Measurements from ENCODE around the gene TRIM26.
"Not testable (repeated sequence)": the region's sequence is repeated elsewhere in the genome, so short reads cannot be mapped to it uniquely, and the experiment has no call there.

Gene TRIM26

GRCh38 chr6:30227763-30228487, 14.7 kb upstream of the TRIM26 start:
- Histone ChIP-seq H3K9me3 (ENCODE audit: control insufficient read depth, low read length) (no peaks in the 10 kb centered on the region), H3K36me3 (ENCODE audit: control insufficient read depth, insufficient read depth, low read length) (no peaks in the 10 kb centered on the region)
- WGBS, 2 experiments = 88 to 91% methylated on average over 6 of the region's 6 CpGs

GRCh38 chr6:30227242-30227722, 14.1 kb upstream of the TRIM26 start:
- Histone ChIP-seq H3K9me3 (ENCODE audit: control insufficient read depth, low read length) (no peaks in the 10 kb centered on the region), H3K4me1 (ENCODE audit: control insufficient read depth, insufficient read depth, low read length) (no peaks in the 10 kb centered on the region), H3K27me3 (ENCODE audit: control insufficient read depth, insufficient read depth, low read length, poor library complexity, severe bottlenecking) (no peaks in the 10 kb centered on the region), H3K27ac (ENCODE audit: insufficient read depth, low read depth, low read length, poor library complexity, severe bottlenecking) (no peak overlapping the region), H3K36me3 (ENCODE audit: control insufficient read depth, insufficient read depth, low read length) (no peaks in the 10 kb centered on the region), H3K4me3 (ENCODE audit: insufficient read depth, low read depth, low read length) (no peak overlapping the region)
- WGBS, 2 experiments = 71 to 80% methylated on average over 5 of the region's 6 CpGs

More at GRCh38 chr6:30227763-30228487, 14.7 kb upstream of the TRIM26 start:
- Histone ChIP-seq H3K27me3 (ENCODE audit: control insufficient read depth, insufficient read depth, low read length, poor library complexity, severe bottlenecking) (no peaks in the 10 kb centered on the region), H3K27ac (ENCODE audit: insufficient read depth, low read depth, low read length, poor library complexity, severe bottlenecking) (no peak overlapping the region), H3K4me1 (ENCODE audit: control insufficient read depth, insufficient read depth, low read length) (no peaks in the 10 kb centered on the region), H3K4me3 (ENCODE audit: insufficient read depth, low read depth, low read length) (no peak overlapping the region)

- Histone ChIP-seq H3K27me3 (ENCODE audit: control insufficient read depth, insufficient read depth, low read length, poor library complexity, severe bottlenecking) (no peaks in the 10 kb centered on the region), H3K9me3 (ENCODE audit: control insufficient read depth, low read length) (no peaks in the 10 kb centered on the region), H3K4me1 (ENCODE audit: control insufficient read depth, insufficient read depth, low read length) (no peaks in the 10 kb centered on the region), H3K4me3 (ENCODE audit: insufficient read depth, low read depth, low read length) (no peak overlapping the region), H3K36me3 (ENCODE audit: control insufficient read depth, insufficient read depth, low read length) (no peaks in the 10 kb centered on the region), H3K27ac (ENCODE audit: insufficient read depth, low read depth, low read length, poor library complexity, severe bottlenecking) (no peak overlapping the region)
- 77 to 86% methylated on average over 1 of the region's 1 CpG for WGBS, 2 experiments
Measured at GRCh38 chr6:30223339-30223738, 10.1 kb upstream of the TRIM26 start.

- H3K4me1 ChIP-seq (ENCODE audit: control insufficient read depth, insufficient read depth, low read length); H3K4me3 ChIP-seq (ENCODE audit: insufficient read depth, low read depth, low read length); H3K27ac ChIP-seq (ENCODE audit: insufficient read depth, low read depth, low read length, poor library complexity, severe bottlenecking); H3K27me3 ChIP-seq (ENCODE audit: control insufficient read depth, insufficient read depth, low read length, poor library complexity, severe bottlenecking); H3K36me3 ChIP-seq (ENCODE audit: control insufficient read depth, insufficient read depth, low read length); H3K9me3 ChIP-seq (ENCODE audit: control insufficient read depth, low read length): not testable (repeated sequence)
- WGBS, 2 experiments = 91 to 92% methylated on average over 23 of the region's 23 CpGs
Measured at GRCh38 chr6:30221956-30222355, 8.8 kb upstream of the TRIM26 start.

GRCh38 chr6:30221395-30221794, 8.2 kb upstream of the TRIM26 start:
- H3K9me3 ChIP-seq (ENCODE audit: control insufficient read depth, low read length); H3K27me3 ChIP-seq (ENCODE audit: control insufficient read depth, insufficient read depth, low read length, poor library complexity, severe bottlenecking); H3K4me1 ChIP-seq (ENCODE audit: control insufficient read depth, insufficient read depth, low read length); H3K36me3 ChIP-seq (ENCODE audit: control insufficient read depth, insufficient read depth, low read length); H3K27ac ChIP-seq (ENCODE audit: insufficient read depth, low read depth, low read length, poor library complexity, severe bottlenecking); H3K4me3 ChIP-seq (ENCODE audit: insufficient read depth, low read depth, low read length): not testable (repeated sequence)
- 84 to 93% methylated on average over 5 of the region's 6 CpGs for WGBS, 2 experiments

- no peaks in the 10 kb centered on the region for H3K9me3 ChIP-seq (ENCODE audit: control insufficient read depth, low read length)
- H3K27ac ChIP-seq (ENCODE audit: insufficient read depth, low read depth, low read length, poor library complexity, severe bottlenecking) = no peak overlapping the region
- H3K4me3 ChIP-seq (ENCODE audit: insufficient read depth, low read depth, low read length) = no peak overlapping the region
- WGBS, 2 experiments = 0 to 2% methylated on average over 1 of the region's 1 CpG
- H3K4me1 ChIP-seq (ENCODE audit: control insufficient read depth, insufficient read depth, low read length) = no peaks in the 10 kb centered on the region
- peaks cover 4% of the 10 kb centered on the region for H3K27me3 ChIP-seq (ENCODE audit: control insufficient read depth, insufficient read depth, low read length, poor library complexity, severe bottlenecking)
- H3K36me3 ChIP-seq (ENCODE audit: control insufficient read depth, insufficient read depth, low read length) = no peaks in the 10 kb centered on the region
Measured at GRCh38 chr6:30219244-30219643, 6.0 kb upstream of the TRIM26 start.

- Histone ChIP-seq H3K9me3 (ENCODE audit: control insufficient read depth, low read length) (no peaks in the 10 kb centered on the region), H3K4me1 (ENCODE audit: control insufficient read depth, insufficient read depth, low read length) (peaks cover 13% of the 10 kb centered on the region), H3K4me3 (ENCODE audit: insufficient read depth, low read depth, low read length) (no peak overlapping the region), H3K27me3 (ENCODE audit: control insufficient read depth, insufficient read depth, low read length, poor library complexity, severe bottlenecking) (peaks cover 4% of the 10 kb centered on the region), H3K27ac (ENCODE audit: insufficient read depth, low read depth, low read length, poor library complexity, severe bottlenecking) (no peak overlapping the region), H3K36me3 (ENCODE audit: control insufficient read depth, insufficient read depth, low read length) (no peaks in the 10 kb centered on the region)
- 94 to 95% methylated on average over 3 of the region's 3 CpGs for WGBS, 2 experiments
Measured at GRCh38 chr6:30216096-30216495, 2.9 kb upstream of the TRIM26 start.

GRCh38 chr6:30214657-30214982, 1.4 kb upstream of the TRIM26 start:
- Histone ChIP-seq H3K27ac (ENCODE audit: insufficient read depth, low read depth, low read length, poor library complexity, severe bottlenecking) (no peak overlapping the region), H3K4me3 (ENCODE audit: insufficient read depth, low read depth, low read length) (peak overlapping the region; percentile 85), H3K27me3 (ENCODE audit: control insufficient read depth, insufficient read depth, low read length, poor library complexity, severe bottlenecking) (peaks cover 4% of the 10 kb centered on the region), H3K36me3 (ENCODE audit: control insufficient read depth, insufficient read depth, low read length) (no peaks in the 10 kb centered on the region), H3K4me1 (ENCODE audit: control insufficient read depth, insufficient read depth, low read length) (peaks cover 20% of the 10 kb centered on the region), H3K9me3 (ENCODE audit: control insufficient read depth, low read length) (no peaks in the 10 kb centered on the region)
- WGBS, 2 experiments = 70% methylated on average over 13 to 14 of the region's 14 CpGs

GRCh38 chr6:30213957-30214656, 901 bp upstream of the TRIM26 start:
- Histone ChIP-seq H3K4me3 (ENCODE audit: insufficient read depth, low read depth, low read length) (peak overlapping the region; percentile 85), H3K27ac (ENCODE audit: insufficient read depth, low read depth, low read length, poor library complexity, severe bottlenecking) (peak overlapping the region; percentile 57), H3K4me1 (ENCODE audit: control insufficient read depth, insufficient read depth, low read length) (peaks cover 23% of the 10 kb centered on the region), H3K36me3 (ENCODE audit: control insufficient read depth, insufficient read depth, low read length) (no peaks in the 10 kb centered on the region), H3K27me3 (ENCODE audit: control insufficient read depth, insufficient read depth, low read length, poor library complexity, severe bottlenecking) (peaks cover 4% of the 10 kb centered on the region), H3K9me3 (ENCODE audit: control insufficient read depth, low read length) (no peaks in the 10 kb centered on the region)
- 5 to 6% methylated on average over 44 to 45 of the region's 45 CpGs for WGBS, 2 experiments

GRCh38 chr6:30213667-30213956, 406 bp upstream of the TRIM26 start:
- no peaks in the 10 kb centered on the region for H3K9me3 ChIP-seq (ENCODE audit: control insufficient read depth, low read length)
- no peaks in the 10 kb centered on the region for H3K36me3 ChIP-seq (ENCODE audit: control insufficient read depth, insufficient read depth, low read length)
- WGBS, 2 experiments = 5 to 6% methylated on average over 12 of the region's 12 CpGs
- peak overlapping the region; percentile 85 for H3K4me3 ChIP-seq (ENCODE audit: insufficient read depth, low read depth, low read length)
- H3K27ac ChIP-seq (ENCODE audit: insufficient read depth, low read depth, low read length, poor library complexity, severe bottlenecking) = peak overlapping the region; percentile 18
- H3K27me3 ChIP-seq (ENCODE audit: control insufficient read depth, insufficient read depth, low read length, poor library complexity, severe bottlenecking) = peaks cover 4% of the 10 kb centered on the region
- peaks cover 23% of the 10 kb centered on the region for H3K4me1 ChIP-seq (ENCODE audit: control insufficient read depth, insufficient read depth, low read length)
